Measurements from ENCODE around the gene HECTD4. TPM values are rescaled to one million over a fixed set of nuclear protein-coding genes. Genes with fewer than 3 reads are reported as not detected.
A peak's percentile ranks its signal among the peaks of the same experiment; 100 is the strongest.

The HECTD4 gene
- total and polyA plus RNA-seq, 7 donors, result 2.1 to 22.8 (median 14.6) TPM

DNA sequence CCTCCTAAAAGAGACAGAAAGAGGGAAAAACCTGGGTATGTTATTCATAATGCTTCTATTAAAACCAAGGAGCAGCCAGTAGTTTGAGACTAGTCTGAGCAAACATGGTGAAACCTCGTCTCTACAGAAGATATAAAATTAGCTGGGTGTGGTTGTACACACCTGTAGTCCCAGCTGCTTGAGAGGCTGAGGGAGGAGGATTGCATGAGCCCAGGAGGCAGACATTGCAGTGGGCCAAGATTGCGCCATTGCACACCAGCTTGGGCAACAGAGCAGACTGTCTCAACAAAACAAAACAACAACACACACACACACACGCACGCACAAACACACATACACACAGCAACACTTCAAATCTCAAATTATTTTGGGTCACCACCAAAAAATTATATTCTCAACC is 27.8 kb downstream of the HECTD4 start:
- ATAC-seq, result no peak
- Histone ChIP-seq H3K4me1 (peaks cover 20% of the 10 kb centered on the region), H3K27ac (no peak overlapping the region), H3K4me3 (no peak overlapping the region), H3K27me3 (ENCODE audit: insufficient read depth in 3 of 3, low read length in 2 of 3) (no peaks in the 10 kb centered on the region), H3K9me3 (no peaks in the 10 kb centered on the region), H3K36me3 (ENCODE audit: insufficient read depth in 1 of 2, low read depth in 1 of 2) (no peaks in the 10 kb centered on the region)
- no peak for DNase-seq
- TF ChIP-seq, protein P1, sequence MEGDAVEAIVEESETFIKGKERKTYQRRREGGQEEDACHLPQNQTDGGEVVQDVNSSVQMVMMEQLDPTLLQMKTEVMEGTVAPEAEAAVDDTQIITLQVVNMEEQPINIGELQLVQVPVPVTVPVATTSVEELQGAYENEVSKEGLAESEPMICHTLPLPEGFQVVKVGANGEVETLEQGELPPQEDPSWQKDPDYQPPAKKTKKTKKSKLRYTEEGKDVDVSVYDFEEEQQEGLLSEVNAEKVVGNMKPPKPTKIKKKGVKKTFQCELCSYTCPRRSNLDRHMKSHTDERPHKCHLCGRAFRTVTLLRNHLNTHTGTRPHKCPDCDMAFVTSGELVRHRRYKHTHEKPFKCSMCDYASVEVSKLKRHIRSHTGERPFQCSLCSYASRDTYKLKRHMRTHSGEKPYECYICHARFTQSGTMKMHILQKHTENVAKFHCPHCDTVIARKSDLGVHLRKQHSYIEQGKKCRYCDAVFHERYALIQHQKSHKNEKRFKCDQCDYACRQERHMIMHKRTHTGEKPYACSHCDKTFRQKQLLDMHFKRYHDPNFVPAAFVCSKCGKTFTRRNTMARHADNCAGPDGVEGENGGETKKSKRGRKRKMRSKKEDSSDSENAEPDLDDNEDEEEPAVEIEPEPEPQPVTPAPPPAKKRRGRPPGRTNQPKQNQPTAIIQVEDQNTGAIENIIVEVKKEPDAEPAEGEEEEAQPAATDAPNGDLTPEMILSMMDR (IDR thresholded peaks at IDR 0.05), result no peak
- intact Hi-C loops (cut with DNase I), result no loop called here
- 88 to 91% (median 88%) methylated on average over 4 of the region's 4 CpGs for WGBS, 3 donors

- ATAC-seq, result peak in 1 of 4 donors; percentile 43
Observed at GRCh38 chr12:112353393-112353792, 28.8 kb downstream of the HECTD4 start.

GRCh38 chr12:112352921-112353320 is 29.3 kb downstream of the HECTD4 start:
- intact Hi-C loops (cut with DNase I), result no loop called here
- ATAC-seq, result no peak
- TF ChIP-seq, protein P1 (IDR thresholded peaks at IDR 0.05), result no peak
- Histone ChIP-seq H3K4me3 (no peak overlapping the region), H3K27ac (no peak overlapping the region), H3K36me3 (ENCODE audit: insufficient read depth in 1 of 2, low read depth in 1 of 2) (no peaks in the 10 kb centered on the region), H3K27me3 (ENCODE audit: insufficient read depth in 3 of 3, low read length in 2 of 3) (no peaks in the 10 kb centered on the region), H3K9me3 (no peaks in the 10 kb centered on the region), H3K4me1 (peaks cover 33% of the 10 kb centered on the region)
- 70 to 90% (median 79%) methylated on average over 1 of the region's 1 CpG for whole genome bisulfite sequencing, 3 donors
- no peak for DNase-seq

More at GRCh38 chr12:112353393-112353792, 28.8 kb downstream of the HECTD4 start:
- no peak for DNase-seq
- Histone ChIP-seq H3K27me3 (ENCODE audit: insufficient read depth in 3 of 3, low read length in 2 of 3) (no peaks in the 10 kb centered on the region), H3K36me3 (ENCODE audit: insufficient read depth in 1 of 2, low read depth in 1 of 2) (no peaks in the 10 kb centered on the region), H3K27ac (no peak overlapping the region), H3K4me1 (peaks cover 29% of the 10 kb centered on the region), H3K9me3 (no peaks in the 10 kb centered on the region), H3K4me3 (no peak overlapping the region)
- WGBS, 3 donors, result 76 to 90% (median 83%) methylated on average over 3 of the region's 3 CpGs
- intact Hi-C loops (cut with DNase I), result no loop called here
- TF ChIP-seq, protein P1 (IDR thresholded peaks at IDR 0.05), result no peak

GRCh38 chr12:112350593-112351592 is 31.3 kb downstream of the HECTD4 start:
- Histone ChIP-seq H3K4me3 (no peak overlapping the region), H3K36me3 (ENCODE audit: insufficient read depth in 1 of 2, low read depth in 1 of 2) (no peaks in the 10 kb centered on the region), H3K27me3 (ENCODE audit: insufficient read depth in 3 of 3, low read length in 2 of 3) (no peaks in the 10 kb centered on the region), H3K4me1 (peaks cover 45% of the 10 kb centered on the region), H3K9me3 (no peaks in the 10 kb centered on the region), H3K27ac (peak overlapping the region; percentile 51)
- intact Hi-C loops (cut with DNase I), result no loop called here
- DNase-seq (no peak), ATAC-seq (peak; percentile 48 to 84 (median 68))
- 31 to 60% (median 38%) methylated on average over 3 of the region's 3 CpGs for WGBS, 3 donors
- TF ChIP-seq, protein P1 (IDR thresholded peaks at IDR 0.05), result no peak

Data from psoas muscle (tissue), 8 donors.